Cardiac muscle cell (in vitro differentiated cells and primary cell): ENCODE data around the gene ANKRD13B. TPM values are rescaled to one million over a fixed set of nuclear protein-coding genes. Genes with fewer than 3 reads are reported as not detected.

Experiments used
- DNase-seq, 2 donors: peaks; one replicate each; pipeline versions ENCODE4 v3.0.0 to v3.0.0-alpha.2; 2010 to 2017; ENCODE audit warnings: low read depth in 1 of 2, low spot score in 1 of 2
- H3K27ac ChIP-seq: fragments of 200-600 bp; sonication (generic); 2 replicates; pipeline ENCODE4 v1.5.1; 2016
- H3K27me3 ChIP-seq: fragments of 200-600 bp; sonication (generic); 2 replicates; pipeline ENCODE4 v1.6.0; 2016; ENCODE audit warnings: control low read depth
- H3K36me3 ChIP-seq: fragments of 200-600 bp; sonication (generic); 2 replicates; pipeline ENCODE4 v1.5.1; 2016; ENCODE audit warnings: control low read depth
- H3K4me1 ChIP-seq: fragments of 200-600 bp; sonication (generic); 2 replicates; pipeline ENCODE4 v1.8.1; 2017; ENCODE audit warnings: low read depth, mild to moderate bottlenecking, mixed run types
- H3K4me3 ChIP-seq: fragments of 200-600 bp; sonication (generic); 2 replicates; pipeline ENCODE4 v1.5.1; 2016; ENCODE audit warnings: mild to moderate bottlenecking
- H3K9me3 ChIP-seq: fragments of 200-600 bp; sonication (generic); 2 replicates; pipeline ENCODE4 v1.5.1; 2017; ENCODE audit warnings: low read depth, mild to moderate bottlenecking, control low read depth
- CTCF ChIP-seq: IDR thresholded peaks from 2 replicates; pipeline ENCODE4 v1.5.1; 2012; ENCODE audit warnings: low read depth, mild to moderate bottlenecking, low read length
- polyA plus RNA-seq: library from polyadenylated mRNA; unstranded; fragments of >200 nt; fragmentation: Nextera tagmentation; extraction: Ambion mirVana; gene quantifications from 2 replicates; pipeline ENCODE4 v1.2.1, GENCODE V29; 2016
- total RNA-seq: library from RNA; depleted of rRNA; stranded (reverse); fragments of >200 nt; gene quantifications from 2 replicates; pipeline ENCODE4 v1.2.3, GENCODE V29; 2016

The ANKRD13B gene
- total and polyA plus RNA-seq, 2 experiments from 2014 or later, result 7.4 to 12.7 TPM

GRCh38 chr17:29642171-29642611 is 49.3 kb downstream of the ANKRD13B start:
- no peaks in the 10 kb centered on the region for H3K27me3 ChIP-seq
- H3K4me1 ChIP-seq, result peaks cover 32% of the 10 kb centered on the region
- DNase-seq, result no peak
- H3K36me3 ChIP-seq, result no peaks in the 10 kb centered on the region
- peak overlapping the region; percentile 82 for H3K27ac ChIP-seq
- H3K4me3 ChIP-seq, result no peak overlapping the region
- H3K9me3 ChIP-seq, result no peaks in the 10 kb centered on the region
- no peak for TF ChIP-seq CTCF

GRCh38 chr17:29643817-29644160 is 50.9 kb downstream of the ANKRD13B start:
- peaks cover 32% of the 10 kb centered on the region for H3K4me1 ChIP-seq
- H3K9me3 ChIP-seq, result no peaks in the 10 kb centered on the region
- H3K4me3 ChIP-seq, result no peak overlapping the region
- H3K36me3 ChIP-seq, result peaks cover 7% of the 10 kb centered on the region
- no peak for DNase-seq
- no peaks in the 10 kb centered on the region for H3K27me3 ChIP-seq
- TF ChIP-seq CTCF, result no peak
- peak overlapping the region; percentile 82 for H3K27ac ChIP-seq

GRCh38 chr17:29645515-29646051 is 52.7 kb downstream of the ANKRD13B start:
- peak overlapping the region; percentile 32 for H3K27ac ChIP-seq
- DNase-seq, result peak in 1 of 2 donors; percentile 97
- no peak for TF ChIP-seq CTCF

GRCh38 chr17:29648005-29648404 is 55.1 kb downstream of the ANKRD13B start:
- no peak for TF ChIP-seq CTCF

More at GRCh38 chr17:29645515-29646051, 52.7 kb downstream of the ANKRD13B start:
- H3K4me1 ChIP-seq, result peaks cover 28% of the 10 kb centered on the region
- H3K4me3 ChIP-seq, result no peak overlapping the region
- H3K9me3 ChIP-seq, result no peaks in the 10 kb centered on the region
- no peaks in the 10 kb centered on the region for H3K27me3 ChIP-seq
- peaks cover 12% of the 10 kb centered on the region for H3K36me3 ChIP-seq

GRCh38 chr17:29649359-29649758 is 56.4 kb downstream of the ANKRD13B start:
- TF ChIP-seq CTCF, result no peak
- no peak for DNase-seq
- no peaks in the 10 kb centered on the region for H3K27me3 ChIP-seq
- H3K36me3 ChIP-seq, result peaks cover 12% of the 10 kb centered on the region
- H3K9me3 ChIP-seq, result no peaks in the 10 kb centered on the region
- peaks cover 3% of the 10 kb centered on the region for H3K4me1 ChIP-seq
- H3K4me3 ChIP-seq, result no peak overlapping the region
- H3K27ac ChIP-seq, result no peak overlapping the region

More at GRCh38 chr17:29648005-29648404, 55.1 kb downstream of the ANKRD13B start:
- Histone ChIP-seq H3K27me3 (no peaks in the 10 kb centered on the region), H3K27ac (no peak overlapping the region), H3K4me1 (peaks cover 8% of the 10 kb centered on the region), H3K36me3 (peaks cover 12% of the 10 kb centered on the region), H3K9me3 (no peaks in the 10 kb centered on the region), H3K4me3 (no peak overlapping the region)
- DNase-seq, result no peak
